Pons (tissue), 1 donor: ENCODE results near the gene BSN.

Source experiments
- DNase-seq: peaks from one replicate; pipeline ENCODE4 v3.0.0-alpha.2; 2016; ENCODE audit warnings: low spot score

The BSN gene, protein sequence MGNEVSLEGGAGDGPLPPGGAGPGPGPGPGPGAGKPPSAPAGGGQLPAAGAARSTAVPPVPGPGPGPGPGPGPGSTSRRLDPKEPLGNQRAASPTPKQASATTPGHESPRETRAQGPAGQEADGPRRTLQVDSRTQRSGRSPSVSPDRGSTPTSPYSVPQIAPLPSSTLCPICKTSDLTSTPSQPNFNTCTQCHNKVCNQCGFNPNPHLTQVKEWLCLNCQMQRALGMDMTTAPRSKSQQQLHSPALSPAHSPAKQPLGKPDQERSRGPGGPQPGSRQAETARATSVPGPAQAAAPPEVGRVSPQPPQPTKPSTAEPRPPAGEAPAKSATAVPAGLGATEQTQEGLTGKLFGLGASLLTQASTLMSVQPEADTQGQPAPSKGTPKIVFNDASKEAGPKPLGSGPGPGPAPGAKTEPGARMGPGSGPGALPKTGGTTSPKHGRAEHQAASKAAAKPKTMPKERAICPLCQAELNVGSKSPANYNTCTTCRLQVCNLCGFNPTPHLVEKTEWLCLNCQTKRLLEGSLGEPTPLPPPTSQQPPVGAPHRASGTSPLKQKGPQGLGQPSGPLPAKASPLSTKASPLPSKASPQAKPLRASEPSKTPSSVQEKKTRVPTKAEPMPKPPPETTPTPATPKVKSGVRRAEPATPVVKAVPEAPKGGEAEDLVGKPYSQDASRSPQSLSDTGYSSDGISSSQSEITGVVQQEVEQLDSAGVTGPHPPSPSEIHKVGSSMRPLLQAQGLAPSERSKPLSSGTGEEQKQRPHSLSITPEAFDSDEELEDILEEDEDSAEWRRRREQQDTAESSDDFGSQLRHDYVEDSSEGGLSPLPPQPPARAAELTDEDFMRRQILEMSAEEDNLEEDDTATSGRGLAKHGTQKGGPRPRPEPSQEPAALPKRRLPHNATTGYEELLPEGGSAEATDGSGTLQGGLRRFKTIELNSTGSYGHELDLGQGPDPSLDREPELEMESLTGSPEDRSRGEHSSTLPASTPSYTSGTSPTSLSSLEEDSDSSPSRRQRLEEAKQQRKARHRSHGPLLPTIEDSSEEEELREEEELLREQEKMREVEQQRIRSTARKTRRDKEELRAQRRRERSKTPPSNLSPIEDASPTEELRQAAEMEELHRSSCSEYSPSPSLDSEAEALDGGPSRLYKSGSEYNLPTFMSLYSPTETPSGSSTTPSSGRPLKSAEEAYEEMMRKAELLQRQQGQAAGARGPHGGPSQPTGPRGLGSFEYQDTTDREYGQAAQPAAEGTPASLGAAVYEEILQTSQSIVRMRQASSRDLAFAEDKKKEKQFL (N-terminal part only)

DNA sequence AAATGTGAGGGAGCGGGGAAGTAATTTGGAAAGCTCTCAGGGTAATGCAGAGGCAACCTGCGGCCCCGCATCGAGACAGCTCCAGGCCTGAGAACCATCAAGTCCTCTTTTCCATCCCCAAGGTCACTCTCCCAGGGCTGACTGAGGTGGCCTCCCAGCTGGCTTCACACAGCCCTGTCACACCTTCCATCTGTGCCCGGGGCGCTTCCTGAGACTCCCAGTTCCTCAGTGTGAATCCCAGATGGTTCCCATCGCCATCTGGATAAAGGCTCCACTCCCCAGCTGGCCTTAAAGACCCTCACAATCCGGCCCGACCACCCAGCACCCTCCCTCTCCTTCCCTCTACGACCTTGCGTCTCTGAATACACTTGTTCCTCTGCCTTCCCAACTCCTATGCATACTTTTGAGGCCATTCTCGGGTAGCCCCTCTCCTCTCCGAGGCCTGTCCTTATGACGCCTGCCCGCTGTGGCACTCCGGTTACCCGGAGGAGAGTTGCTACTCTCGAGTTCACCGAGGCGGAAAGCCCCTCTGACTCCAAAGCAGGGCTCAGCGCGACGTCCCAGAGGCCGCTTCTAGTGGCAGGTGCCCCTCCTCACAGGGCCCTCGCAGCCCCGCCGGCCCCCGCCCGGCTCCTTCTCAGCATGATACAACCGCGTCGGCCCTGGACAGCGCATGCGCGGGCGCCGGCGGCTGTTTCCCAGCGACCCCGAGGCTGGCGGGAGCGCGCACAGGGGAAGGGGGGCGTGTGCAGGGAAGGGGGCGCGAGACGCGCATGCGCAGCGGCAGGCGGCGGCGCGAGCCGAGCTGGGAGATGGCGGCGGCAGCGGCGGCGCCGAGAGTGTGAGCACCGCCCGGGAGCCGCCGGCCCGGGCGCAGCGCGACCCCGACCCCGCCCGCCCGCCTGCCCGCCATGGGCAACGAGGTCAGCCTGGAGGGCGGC lies at the start of gene BSN:
Gene BSN, plus strand, starts transcription at position 786 of the 941 bp plus-strand sequence. Its CDS starts 126 bp downstream, at position 912.
- DNase-seq, result peak; percentile 87

DNA sequence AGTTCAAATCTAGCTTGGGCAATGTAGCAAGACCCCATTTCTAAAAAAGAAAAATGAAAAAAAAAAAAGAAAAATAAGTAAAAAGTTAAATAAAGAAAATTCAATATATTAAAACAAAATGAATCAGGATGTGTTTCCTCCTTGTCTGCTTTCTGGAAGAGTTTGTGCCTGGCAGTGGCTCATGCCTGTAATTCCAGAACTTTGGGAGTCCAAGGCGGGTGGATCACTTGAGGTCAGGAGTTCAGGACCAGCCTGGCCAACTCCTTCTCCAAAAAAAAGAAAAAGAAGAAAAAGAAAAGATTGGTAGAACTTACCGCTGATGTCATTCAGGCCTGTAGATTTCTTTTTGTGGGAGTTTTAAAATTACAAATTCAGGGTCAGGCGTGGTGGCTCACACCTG lies 47.4 kb upstream of the BSN start:
- no peak for DNase-seq

DNA sequence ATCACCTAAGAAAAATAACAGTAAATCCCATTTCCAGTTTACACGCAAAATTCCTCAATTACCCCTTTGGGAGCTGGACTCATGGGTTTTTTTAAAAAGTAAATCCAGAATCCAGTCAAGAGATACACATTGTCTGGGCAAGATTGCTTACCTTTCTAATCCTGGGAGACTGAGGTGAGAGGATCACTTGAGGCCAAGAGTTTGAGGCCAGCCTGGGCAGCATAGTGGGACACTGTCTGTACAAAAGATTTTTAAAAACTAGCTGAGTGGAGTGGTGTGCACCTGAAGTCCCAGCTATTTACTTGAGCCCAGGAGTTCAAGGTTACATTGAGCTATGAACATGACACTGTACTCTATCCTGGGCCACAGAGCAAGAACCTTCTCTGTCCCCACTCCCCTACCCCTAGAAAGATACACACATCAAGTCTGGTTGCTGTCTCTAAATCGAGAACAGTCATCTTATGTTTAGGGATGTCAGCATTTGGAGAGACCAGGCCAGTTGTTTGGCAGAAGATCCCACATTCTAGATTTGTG lies 45.2 kb upstream of the BSN start:
- no peak for DNase-seq

DNA sequence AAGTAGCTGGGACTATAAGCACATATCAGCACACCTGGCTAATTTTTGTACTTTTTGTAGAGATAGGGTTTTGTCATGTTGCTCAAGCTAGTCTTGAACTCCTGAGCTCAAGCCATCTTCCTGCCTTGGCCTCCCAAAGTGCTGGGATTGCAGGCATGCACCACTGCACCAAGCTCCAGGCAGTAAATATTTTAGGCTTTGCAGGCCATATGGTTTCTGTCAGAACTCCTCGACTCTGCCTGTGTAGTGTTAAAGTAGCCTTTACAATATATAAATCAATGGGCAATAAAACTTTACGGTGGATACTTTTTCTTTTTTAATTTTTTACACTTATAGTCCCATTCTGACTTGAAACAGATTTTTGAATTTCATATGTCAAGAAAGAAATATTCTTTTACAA lies 42.6 kb upstream of the BSN start:
- DNase-seq, result no peak

DNA sequence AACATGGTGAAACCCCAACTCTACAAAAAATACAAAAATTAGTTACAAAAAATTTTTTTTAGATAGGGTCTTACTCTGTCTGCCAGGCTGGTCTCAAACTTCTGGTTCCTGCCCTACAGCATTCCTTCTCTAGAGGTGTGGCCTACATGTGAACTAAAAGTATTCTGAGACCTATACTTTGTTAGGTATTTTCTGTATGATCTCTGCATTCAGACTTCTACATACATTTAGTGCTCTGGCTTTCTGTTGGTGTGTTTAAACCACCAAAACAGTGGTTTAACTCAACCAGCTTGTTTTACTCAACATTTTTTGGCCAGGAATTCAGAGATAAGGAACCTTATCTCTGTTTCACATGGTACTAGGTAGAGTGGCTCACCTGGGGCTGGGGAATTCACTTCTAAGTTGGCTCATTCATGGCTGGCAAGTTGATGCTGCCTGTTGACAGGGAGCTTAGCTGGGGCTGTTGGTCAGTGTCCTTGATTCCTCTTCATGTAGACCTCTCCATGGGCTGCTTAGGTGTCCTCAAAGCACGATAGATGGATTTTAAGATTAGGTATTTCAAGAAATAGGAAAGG lies 41.4 kb upstream of the BSN start:
- DNase-seq, result no peak

DNA sequence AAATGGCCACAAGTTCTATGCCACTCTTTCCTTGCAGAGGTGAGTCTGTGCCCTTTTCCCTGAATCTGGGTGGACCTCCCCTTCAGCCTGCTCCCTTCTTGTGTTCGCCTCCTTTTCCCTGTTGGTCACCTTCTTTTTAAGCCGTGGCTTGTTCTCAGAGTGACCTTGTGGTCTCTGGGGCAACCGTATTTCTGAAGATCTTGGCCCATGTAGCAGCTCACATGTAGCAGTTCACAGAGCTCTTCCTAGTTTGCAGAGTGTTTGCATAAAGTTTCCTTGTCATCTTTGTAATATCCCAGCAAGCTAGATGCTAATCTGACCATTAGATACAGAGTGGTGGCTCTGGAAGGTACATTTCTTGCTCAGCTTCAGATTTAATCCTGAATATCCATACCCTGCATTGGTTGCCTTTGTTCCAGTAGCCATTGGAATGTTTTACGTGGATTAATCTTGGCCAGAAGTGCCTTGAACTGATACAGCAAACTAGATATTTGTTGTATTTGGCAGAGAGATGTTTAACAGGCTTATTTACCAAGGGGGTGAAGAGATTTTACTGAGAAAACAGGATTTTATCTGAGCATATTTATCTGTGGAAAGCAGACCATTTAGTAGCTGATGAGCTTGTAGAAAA lies 40.7 kb upstream of the BSN start:
- DNase-seq, result no peak

DNA sequence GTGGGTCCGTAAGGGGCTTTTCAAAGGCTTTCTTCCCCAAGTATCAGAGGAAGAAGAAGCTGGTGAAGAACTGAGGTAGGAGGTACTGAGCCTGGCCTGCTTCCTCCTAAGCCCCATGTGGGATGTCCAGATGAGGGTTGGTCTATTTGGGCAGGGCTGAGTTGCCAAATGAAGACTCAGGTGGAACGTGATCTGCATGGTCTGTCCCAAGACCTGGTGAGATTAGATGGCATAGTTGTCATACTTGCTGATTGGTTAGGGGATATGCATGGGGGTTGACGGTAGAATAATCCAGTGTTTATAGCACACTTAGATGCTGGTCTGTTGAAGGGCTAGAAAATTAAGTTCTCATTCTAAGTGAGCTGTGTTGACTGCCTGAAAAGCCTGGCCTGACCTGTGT lies 36.3 kb upstream of the BSN start:
- DNase-seq, result no peak

DNA sequence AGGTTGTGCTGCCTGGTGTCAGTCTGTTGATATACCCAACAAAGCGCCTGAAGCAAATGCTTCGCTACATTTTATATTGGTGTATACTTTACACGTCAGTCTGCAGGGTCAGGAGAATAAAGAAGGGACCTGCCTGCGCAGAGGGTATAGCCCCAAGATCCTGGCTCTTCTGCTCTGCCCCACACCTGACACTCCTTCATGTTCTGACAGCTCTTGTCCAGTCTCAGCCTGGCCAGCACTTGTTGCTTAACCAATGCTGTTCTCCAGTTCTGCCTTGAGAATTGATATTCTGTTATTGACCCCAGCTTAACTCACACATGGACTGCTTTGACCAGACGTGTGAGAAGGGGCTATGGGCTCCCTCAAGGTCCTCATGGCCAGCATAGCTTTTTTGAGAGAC lies 35.8 kb upstream of the BSN start:
- DNase-seq, result no peak

DNA sequence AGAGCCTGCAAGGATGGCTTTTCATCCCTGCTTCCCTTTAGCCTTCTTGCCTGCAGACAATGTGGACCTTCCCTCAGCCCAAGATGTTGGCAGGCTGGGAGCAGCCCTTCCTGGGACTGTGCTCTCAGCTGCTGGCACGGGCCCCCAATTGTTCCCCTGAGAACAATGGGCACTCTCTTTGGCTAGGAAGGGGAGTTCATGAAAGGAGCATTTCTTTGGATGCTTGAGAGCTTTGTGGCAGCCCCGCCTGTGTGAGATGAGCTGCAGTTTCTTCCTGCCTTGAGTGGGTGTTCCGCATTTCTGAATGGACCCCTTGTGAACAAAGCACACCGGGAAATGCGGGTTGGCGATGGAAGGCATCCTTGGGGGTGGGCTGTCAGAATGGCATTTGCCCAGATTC lies 35.0 kb upstream of the BSN start:
- DNase-seq, result peak; percentile 95

DNA sequence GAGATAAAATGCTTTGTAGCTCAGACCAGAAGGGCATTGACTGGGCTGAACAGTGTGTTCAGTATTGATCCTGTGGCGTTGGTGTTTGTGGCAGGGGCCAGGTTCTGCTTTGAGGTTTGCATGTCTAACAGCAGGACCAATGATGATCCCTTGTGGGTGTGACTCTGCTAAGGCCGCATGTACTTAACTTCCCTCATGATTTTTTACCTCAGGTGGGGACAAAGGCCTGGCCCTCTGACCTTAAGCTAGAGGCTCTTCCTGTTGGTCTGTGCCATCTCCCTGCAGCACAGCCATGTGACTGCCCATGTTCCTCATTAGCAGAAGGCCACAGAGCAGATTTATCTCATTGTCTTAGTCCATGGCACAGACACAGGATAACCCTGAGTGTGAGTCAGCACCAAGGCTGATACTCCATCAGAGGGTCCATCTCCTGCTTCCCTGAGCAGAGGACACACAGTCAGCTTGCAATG lies 34.3 kb upstream of the BSN start:
- no peak for DNase-seq

DNA sequence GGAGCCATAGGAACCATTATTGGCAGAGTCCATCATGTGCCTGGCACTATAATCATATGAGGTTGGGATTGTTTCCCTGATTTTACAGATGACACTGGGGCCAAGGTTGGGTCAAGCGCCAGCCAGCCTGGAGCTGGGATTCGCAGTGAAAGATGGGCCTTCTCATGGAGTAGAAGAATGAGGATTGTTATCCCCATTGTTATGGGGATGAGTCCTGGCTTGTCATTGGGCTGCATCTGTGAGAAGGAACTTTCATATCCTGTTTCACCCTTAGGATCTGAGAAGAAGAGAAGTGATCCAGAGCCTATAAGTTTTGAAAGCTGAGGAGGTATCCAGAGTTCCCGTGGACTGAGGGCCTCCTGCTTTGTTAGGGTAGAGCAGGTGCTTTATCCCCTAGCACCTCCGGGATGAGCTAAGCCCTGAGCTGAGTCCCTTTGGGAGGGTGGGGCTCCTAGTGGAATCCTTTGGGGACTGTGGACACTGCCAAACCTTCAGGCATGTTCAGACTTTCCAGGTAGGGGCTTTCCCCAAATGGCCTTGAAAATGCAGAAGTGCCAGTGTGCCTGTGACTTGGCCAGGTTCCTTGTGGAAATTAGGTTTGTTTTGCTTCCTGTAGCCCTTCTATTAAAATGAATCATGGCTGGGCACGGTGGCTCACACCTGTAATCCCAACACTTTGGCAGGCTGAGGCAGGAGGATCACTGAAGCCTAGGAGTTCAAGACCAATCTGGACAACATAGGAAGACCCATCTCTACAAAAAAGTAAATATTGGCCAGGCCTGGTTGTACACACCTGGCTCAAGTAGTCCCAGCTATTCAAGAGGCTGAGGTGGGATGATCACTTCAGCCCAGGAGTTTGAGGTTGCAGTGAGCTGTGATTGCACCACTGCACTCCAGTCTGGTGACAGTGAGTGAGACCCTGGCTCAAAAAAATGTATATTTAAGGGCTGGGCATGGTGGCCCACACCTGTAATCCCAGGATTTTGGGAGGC lies 30.2 kb upstream of the BSN start:
- no peak for DNase-seq

DNA sequence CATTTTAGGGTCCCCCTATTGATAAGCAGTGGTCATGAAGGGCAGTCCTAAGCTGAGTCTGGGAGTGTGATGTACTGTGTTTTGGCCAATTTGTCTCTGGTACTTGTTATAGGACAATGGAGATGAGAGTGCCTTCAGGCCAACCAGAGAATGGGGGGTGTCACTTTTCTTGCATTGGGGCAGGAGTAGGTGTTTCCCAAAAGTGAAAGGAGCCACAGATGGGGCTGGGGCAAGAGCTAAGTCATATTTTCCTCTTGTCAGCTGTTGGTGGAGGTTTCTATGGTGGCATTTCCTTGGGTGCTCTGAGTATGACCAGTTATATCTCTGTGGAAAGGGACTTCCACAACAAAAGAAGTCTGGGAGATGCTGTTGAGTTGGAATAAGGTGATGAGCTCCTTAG lies 24.7 kb upstream of the BSN start:
- no peak for DNase-seq

DNA sequence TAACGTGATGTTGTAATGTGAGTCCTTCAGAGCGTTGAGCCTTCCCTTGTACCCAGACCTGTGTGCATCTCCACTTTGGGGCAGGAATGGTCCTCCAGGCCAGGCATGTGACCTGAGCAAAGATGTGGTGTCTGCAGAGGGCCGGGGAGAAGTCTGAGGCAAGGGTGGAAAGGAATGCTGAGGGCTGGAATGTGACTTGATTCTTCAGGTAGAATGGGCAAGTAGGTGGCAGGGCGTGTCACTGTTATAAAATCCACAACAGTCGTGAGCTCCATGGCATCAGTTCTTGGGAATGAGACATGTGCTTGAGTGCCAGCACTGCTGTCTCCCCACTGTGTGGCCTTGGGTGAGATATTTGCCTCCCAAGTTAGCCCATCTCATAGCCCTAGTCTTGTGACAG lies 24.0 kb upstream of the BSN start:
- DNase-seq, result no peak

DNA sequence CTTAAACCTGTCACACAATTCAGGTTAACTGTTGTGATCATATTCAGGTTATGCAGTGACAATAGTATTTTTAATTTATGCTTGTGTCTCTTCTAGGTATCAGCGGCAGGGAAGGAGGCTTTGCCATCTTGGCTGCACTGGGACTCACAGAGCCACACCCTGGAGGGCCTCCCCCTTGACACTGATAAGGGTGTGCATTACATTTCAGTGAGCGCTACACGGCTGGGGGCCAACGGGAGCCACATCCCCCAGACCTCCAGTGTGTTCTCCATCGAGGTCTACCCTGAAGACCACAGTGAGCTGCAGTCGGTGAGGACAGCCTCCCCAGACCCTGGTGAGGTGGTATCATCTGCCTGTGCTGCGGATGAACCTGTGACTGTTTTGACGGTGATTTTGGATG lies 23.6 kb upstream of the BSN start:
- no peak for DNase-seq

DNA sequence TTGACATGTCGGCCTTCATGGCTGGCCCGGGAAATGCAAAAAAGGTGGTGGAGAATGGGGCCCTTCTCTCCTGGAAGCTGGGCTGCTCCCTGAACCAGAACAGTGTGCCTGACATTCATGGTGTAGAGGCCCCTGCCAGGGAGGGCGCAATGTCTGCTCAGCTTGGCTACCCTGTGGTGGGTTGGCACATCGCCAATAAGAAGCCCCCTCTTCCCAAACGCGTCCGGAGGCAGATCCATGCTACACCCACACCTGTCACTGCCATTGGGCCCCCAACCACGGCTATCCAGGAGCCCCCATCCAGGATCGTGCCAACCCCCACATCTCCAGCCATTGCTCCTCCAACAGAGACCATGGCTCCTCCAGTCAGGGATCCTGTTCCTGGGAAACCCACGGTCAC lies 23.1 kb upstream of the BSN start:
- no peak for DNase-seq

DNA sequence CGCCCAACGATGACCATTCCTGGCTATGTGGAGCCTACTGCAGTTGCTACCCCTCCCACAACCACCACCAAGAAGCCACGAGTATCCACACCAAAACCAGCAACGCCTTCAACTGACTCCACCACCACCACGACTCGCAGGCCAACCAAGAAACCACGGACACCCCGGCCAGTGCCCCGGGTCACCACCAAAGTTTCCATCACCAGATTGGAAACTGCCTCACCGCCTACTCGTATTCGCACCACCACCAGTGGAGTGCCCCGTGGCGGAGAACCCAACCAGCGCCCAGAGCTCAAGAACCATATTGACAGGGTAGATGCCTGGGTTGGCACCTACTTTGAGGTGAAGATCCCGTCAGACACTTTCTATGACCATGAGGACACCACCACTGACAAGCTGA lies 22.6 kb upstream of the BSN start:
- DNase-seq, result no peak

DNA sequence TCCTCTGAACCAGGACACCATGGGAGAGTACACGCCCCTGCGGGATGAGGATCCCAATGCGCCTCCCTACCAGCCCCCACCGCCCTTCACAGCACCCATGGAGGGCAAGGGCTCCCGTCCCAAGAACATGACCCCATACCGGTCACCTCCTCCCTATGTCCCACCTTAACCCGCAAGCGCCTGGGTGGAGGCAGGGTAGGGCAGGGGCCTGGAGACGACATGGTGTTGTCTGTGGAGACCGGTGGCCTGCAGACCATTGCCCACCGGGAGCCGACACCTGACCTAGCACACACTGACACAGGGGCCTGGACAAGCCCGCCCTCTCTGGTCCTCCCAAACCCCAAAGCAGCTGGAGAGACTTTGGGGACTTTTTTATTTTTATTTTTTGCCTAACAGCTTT lies 21.2 kb upstream of the BSN start:
- DNase-seq, result no peak

DNA sequence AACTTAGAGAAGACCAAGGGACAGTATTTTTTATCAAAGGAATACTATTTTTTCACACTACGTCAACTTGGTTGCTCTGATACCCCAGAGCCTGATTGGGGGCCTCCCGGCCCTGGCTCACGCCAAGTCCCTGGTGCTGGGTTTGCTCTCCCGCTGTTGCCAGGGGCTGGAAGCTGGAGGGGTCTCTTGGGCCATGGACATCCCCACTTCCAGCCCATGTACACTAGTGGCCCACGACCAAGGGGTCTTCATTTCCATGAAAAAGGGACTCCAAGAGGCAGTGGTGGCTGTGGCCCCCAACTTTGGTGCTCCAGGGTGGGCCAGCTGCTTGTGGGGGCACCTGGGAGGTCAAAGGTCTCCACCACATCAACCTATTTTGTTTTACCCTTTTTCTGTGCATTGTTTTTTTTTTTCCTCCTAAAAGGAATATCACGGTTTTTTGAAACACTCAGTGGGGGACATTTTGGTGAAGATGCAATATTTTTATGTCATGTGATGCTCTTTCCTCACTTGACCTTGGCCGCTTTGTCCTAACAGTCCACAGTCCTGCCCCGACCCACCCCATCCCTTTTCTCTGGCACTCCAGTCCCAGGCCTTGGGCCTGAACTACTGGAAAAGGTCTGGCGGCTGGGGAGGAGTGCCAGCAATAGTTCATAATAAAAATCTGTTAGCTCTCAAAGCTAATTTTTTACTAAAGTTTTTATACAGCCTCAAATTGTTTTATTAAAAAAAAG lies 20.3 kb upstream of the BSN start:
- DNase-seq, result no peak
